ENCODE results near the gene IKBKG.
"Not testable (repeated sequence)": the region's sequence is repeated elsewhere in the genome, so short reads cannot be mapped to it uniquely, and the experiment has no call there.

The IKBKG gene

DNA sequence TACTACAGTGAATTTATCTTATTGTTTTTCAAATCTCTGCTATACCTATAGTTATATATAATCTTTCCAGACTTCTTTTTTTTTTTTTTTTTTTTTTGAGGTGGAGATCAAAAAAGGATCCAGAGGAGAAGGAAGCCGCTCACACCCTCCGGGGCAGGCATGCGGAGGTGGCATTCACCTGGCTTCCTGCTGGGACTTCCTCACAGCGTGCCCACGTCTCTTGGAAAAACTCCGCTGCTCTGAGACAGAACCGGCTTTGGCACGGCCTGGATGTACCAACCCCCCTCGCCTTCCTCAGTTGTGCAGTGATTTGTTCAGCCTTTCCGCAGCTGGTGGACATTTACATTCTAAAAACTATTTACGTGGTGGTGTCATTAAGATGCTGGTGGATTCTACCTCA lies 60.6 kb downstream of the IKBKG start:
- DNase-seq: not testable (repeated sequence)

DNA sequence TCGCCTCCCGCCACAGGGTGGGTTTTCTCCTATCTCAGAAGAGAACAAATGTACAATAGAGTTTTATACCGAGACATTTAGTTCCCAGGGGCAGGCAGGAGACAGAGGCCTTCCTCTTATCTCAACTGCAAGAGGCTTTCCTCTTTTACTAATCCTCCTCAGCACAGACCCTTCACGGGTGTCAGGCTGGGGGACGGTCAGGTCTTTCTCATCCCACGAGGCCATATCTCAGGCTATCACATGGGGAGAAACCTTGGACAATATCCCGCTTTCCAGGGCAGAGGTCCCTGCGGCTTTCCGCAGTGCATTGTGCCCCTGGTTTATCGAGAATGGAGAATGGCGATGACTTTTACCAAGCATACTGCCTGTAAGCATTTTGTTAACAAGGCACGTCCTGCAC lies 61.4 kb downstream of the IKBKG start:
- DNase-seq: not testable (repeated sequence)

DNA sequence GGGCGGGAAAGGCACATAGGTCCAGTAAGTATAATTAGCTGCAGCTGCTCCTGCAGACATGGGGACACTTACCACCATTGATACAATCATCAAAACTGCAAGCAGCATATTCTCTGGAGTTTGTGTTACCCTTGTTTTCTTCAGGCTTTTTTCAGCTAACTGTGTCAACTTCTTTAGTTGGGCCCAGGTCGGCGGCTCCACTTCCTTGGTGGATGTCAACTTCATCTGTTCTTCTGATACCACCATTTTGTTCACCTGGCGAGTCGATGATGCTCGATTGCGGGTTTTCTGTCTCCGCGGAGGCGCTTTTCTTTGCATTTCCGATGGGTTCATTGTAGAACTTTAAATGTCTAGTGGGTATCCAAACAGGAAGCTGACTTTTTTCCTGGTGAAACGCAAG lies 63.7 kb downstream of the IKBKG start:
- not testable (repeated sequence) for DNase-seq

DNA sequence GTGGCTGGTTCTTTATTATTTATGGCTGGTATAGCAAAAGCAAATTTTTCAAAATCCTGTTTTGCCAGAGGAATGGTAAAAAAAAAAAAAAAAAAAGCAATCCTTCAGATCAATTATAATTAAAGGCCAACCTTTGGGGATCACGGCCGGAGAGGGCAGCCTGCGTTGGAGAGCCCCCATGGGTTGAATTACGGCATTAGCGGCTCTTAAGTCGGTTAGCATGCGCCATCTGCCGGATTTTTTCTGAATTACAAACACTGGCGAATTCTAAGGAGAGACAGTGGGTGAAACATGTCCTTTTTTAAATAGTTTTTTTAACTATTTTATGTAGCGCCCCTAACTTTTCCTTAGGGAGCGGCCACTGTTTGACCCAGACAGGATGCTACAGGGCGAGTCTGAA lies 66.2 kb downstream of the IKBKG start:
- DNase-seq: not testable (repeated sequence)
